ENCODE measurements around the gene C1QTNF7. TPM values are rescaled to one million over a fixed set of nuclear protein-coding genes. Genes with fewer than 3 reads are reported as not detected.

The C1QTNF7 gene, protein sequence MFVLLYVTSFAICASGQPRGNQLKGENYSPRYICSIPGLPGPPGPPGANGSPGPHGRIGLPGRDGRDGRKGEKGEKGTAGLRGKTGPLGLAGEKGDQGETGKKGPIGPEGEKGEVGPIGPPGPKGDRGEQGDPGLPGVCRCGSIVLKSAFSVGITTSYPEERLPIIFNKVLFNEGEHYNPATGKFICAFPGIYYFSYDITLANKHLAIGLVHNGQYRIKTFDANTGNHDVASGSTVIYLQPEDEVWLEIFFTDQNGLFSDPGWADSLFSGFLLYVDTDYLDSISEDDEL
- total RNA-seq, result not detected in 2 replicates

GRCh38 chr4:15427701-15428100, at the start of gene C1QTNF7:
Gene C1QTNF7 (plus strand): TSS chr4:15428033. CDS start chr4:15435744, 7,711 bp downstream.
- intact Hi-C loops (cut with micrococcal nuclease), result no loop called here

GRCh38 chr4:15378062-15378461, 49.8 kb upstream of the C1QTNF7 start:
- intact Hi-C loops (cut with micrococcal nuclease), result loop anchor here (5.0 to 10.0 kb wide), 2 partner anchors 36 to 377 kb away; no protein-coding TSS in a partner anchor

DNA sequence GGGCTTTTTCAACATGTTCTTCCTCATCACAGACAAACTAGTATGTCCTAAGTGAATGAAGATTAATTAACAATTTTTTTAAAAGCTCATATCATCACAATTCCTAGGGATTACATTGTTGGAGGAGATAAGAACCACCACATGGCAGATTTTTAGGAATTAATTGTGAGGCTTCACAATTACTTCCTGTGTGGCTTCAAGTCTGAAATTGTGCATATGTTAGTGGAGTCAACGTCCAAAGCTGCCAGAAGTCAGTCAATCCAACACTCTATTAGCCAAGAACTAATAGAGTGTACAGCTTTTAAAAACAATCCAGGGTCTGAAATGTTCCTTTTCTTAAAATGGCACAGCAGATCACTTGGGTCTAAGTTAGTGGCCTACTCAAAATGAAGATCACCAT, 49.3 kb upstream of the C1QTNF7 start:
- intact Hi-C loops (cut with micrococcal nuclease), result loop anchor here (5.0 to 10.0 kb wide), 2 partner anchors 36 to 376 kb away; no protein-coding TSS in a partner anchor

DNA sequence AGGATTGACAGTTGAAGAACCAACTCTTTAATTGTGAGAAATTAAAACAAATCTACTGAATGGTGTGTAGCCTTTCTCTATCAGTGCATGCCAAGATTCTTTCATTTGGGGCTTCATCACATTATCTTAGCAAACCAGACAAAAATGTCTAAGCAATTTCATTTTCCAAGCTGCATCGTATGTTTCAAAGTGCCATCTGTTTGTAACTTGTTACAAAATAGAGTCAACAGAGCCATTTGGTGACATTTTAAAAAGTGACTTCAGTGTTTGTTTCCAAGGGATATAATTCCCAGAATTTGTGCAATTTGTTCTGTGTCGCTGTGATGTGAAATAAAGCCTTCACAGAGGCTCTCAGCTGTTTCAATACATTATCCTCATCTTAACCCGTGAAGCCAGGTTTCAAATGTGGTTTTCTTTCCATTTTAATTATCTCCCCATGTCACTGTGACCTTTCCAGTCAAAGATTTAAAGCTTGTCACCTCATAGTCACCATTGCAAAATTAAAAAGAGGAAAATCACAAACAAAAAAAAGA, 46.0 kb upstream of the C1QTNF7 start:
- intact Hi-C loops (cut with micrococcal nuclease), result no loop called here

DNA sequence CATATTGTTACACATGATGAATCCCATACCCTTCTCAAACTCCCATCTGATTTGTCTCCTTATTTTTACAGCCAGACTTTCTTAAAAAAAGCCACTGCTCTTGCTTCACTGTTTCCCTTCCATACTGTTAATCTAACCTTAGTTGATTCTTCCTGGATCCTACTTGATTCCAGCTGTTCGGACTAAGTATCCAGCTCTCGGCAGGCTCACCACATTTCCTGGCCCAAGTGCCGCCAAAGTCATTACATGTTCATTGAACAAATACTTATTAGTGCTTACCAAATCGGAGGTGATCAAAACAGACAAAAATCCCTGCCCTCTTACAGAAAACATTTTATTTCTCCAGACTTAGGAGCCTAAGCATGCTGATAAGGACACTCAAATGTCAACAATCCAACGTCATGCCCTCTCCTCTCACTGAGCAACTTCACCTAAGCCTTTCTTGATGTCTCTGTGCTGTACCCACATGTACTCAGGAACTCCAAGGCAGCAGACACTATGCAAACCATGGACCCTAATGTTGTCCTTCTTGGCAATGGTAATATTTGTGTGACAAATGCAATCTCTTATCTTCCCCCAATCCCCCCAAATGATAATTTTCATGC, 45.1 kb upstream of the C1QTNF7 start:
- intact Hi-C loops (cut with micrococcal nuclease), result no loop called here

GRCh38 chr4:15385515-15385914, 42.3 kb upstream of the C1QTNF7 start:
- intact Hi-C loops (cut with micrococcal nuclease), result no loop called here

- intact Hi-C loops (cut with micrococcal nuclease), result no loop called here
Measured at GRCh38 chr4:15385928-15386327, 41.9 kb upstream of the C1QTNF7 start.

DNA sequence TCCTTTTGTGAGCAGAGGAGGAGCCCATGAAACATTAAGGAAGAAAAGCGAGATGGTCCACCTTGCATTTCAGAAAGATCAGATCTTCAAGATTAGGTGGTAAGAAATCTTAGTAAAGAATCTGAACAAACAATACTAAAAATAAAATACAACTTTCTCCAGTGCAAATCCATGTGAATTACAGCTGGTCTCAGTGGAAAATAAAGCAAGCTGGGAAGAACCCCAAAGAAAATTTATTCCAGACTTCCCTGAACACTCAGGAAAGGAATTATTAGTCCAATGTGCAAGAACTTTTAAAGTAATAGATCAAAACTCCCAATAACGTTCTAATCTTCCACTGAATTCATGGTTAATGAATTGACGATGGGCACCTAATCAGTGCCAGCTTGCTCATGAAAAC, 37.3 kb upstream of the C1QTNF7 start:
- intact Hi-C loops (cut with micrococcal nuclease), result no loop called here

GRCh38 chr4:15392053-15392805, 35.6 kb upstream of the C1QTNF7 start:
- intact Hi-C loops (cut with micrococcal nuclease), result no loop called here

GRCh38 chr4:15395311-15395710, 32.5 kb upstream of the C1QTNF7 start:
- intact Hi-C loops (cut with micrococcal nuclease), result no loop called here

DNA sequence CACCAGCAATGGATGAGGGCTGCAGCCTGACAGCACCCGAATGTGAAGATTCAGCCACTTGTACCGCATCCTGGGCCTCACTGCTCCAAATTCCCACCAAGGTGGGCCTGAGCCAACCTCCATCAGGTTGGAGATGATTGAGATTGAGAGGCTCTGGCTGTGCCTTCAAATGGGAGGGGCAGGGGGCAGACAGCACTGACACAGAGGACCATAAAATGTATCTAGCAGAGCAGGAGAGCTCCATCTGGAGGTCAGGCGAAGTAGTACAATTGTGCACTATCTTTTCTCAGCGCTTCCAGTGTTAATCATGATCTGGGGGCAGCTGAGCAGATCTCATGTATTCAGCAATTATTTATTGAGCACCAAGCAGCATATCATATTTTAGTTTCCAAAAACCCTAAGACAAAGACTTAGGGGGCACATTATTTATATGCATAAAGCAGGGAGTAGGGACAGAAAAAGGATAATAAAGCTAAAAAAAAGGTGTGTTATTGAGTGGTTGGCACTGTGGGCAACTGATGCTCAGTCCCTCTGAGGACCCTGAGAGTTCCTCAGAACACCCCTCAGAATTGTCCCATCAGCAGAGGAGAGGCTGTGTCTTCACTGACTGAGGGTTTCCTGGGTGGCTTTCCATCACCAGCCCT, 31.6 kb upstream of the C1QTNF7 start:
- intact Hi-C loops (cut with micrococcal nuclease), result loop anchor here (1.0 to 2.0 kb wide), 4 partner anchors 15 to 165 kb away; no protein-coding TSS in a partner anchor

DNA sequence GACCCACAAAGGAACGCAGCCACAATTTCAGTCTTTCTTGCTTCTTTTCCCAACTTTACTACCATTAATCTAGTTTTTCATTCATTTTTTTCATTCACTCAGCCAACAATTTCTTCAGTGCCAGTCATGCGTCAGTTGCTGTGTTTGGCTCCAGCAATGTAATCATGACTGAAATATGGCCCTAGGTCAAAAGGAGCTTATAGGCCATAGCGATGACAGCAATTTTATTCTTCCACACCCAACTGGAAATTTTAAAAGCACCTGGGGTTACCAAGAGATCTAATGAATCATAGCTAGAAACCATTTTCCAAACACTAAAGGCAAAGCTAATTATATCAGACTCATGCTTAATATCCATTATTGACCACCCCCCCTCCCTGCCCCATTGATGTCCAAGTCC, 29.8 kb upstream of the C1QTNF7 start:
- intact Hi-C loops (cut with micrococcal nuclease), result no loop called here

DNA sequence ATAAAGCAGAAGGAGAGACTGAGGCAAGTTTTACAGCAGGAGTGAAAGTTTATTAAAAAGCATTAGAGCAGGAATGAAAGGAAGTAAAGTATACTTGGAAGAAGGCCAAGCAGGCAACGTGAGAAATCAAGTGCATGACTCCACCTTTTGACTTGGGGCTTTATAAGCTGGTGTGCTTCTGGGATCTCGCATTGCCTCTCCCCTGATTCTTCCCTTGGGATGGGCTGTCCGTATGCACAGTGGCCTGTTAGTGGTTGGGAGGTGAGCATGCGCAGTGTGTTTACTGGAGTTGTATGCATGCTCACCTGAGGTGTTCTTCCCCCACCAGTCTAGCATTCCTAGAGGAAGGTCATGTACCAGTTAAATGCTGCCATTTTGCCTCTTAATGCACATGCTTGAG, 29.1 kb upstream of the C1QTNF7 start:
- intact Hi-C loops (cut with micrococcal nuclease), result no loop called here

GRCh38 chr4:15400226-15400625, 27.6 kb upstream of the C1QTNF7 start:
- intact Hi-C loops (cut with micrococcal nuclease), result loop anchor here (2.0 to 10.0 kb wide), 6 partner anchors 23 to 555 kb away; partner anchors contain the start of genes CPEB2 and FAM200B

GRCh38 chr4:15400981-15401671, 26.7 kb upstream of the C1QTNF7 start:
- intact Hi-C loops (cut with micrococcal nuclease), result loop anchor here (2.0 to 10.0 kb wide), 6 partner anchors 24 to 554 kb away; partner anchors contain the start of genes CPEB2 and FAM200B

- intact Hi-C loops (cut with micrococcal nuclease), result loop anchor here (5.0 to 10.0 kb wide), 4 partner anchors 250 to 553 kb away; partner anchors contain the start of genes CPEB2 and FAM200B
Measured at GRCh38 chr4:15402146-15402545, 25.7 kb upstream of the C1QTNF7 start.

GRCh38 chr4:15402974-15403373, 24.9 kb upstream of the C1QTNF7 start:
- intact Hi-C loops (cut with micrococcal nuclease), result loop anchor here (5.0 to 10.0 kb wide), 4 partner anchors 249 to 552 kb away; partner anchors contain the start of genes CPEB2 and FAM200B

DNA sequence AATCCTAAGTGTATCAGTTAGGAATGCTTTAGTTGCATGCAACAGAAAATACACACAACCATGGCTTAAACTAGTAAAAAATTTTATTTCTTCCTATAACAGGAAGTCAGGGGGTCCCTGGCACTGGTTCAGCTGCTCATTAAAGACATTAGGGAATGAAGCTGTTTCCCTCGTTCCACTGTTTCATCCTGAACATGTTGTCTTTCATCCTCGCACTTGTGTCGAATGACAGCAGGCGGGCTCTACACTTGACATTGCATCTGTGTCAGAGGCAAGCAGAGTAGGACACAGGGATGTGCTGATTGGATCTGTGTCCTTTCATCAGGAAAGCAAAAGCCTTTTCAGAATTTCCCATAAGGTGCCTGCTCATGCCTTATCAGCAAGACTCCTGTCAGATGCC, 22.8 kb upstream of the C1QTNF7 start:
- intact Hi-C loops (cut with micrococcal nuclease), result loop anchor here (10.0 kb wide), 3 partner anchors 280 to 550 kb away; partner anchors contain the start of genes CPEB2 and FAM200B

DNA sequence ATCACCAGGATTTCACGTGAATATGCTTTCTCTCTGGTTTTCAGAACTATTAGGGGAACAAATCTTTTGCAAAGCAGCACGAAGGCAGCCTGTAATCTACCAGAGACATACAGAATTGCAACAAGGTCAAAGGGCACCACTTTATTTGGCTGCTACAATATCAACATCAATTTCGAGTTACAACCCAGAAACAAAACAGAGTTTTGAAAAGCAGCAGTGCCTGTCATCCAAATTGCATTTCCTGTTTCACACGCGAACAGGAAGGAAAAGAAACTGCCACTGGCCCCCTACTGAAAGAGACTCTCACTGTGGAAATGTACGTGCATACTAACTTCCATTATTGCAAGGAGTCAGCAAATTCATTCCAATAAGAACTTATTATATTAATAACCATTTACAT, 17.1 kb upstream of the C1QTNF7 start:
- intact Hi-C loops (cut with micrococcal nuclease), result loop anchor here (2.0 kb wide), 1 partner anchor 14 kb away; no protein-coding TSS in a partner anchor

GRCh38 chr4:15412461-15412860, 15.4 kb upstream of the C1QTNF7 start:
- intact Hi-C loops (cut with micrococcal nuclease), result no loop called here
